ENCODE measurements around the gene GPC6.

- no peak for TF ChIP-seq CTCF (IDR thresholded peaks at IDR 0.05; ENCODE audit: low read length)
- TF ChIP-seq EZH2 (optimal IDR thresholded peaks at IDR 0.05; ENCODE audit: low read depth, low read length), result no peak
Observed at GRCh38 chr13:93752541-93752940, 525.9 kb downstream of the GPC6 start.
